CD4-positive, alpha-beta T cell (primary cell): ENCODE data around the gene ABCC6. TPM values are rescaled to one million over a fixed set of nuclear protein-coding genes. Genes with fewer than 3 reads are reported as not detected.

Source experiments
- ATAC-seq: fragments of 200-7000 bp; cut with Tn5 transposase; one replicate; pipeline ENCODE4 v1.10.0; 2022; ENCODE audit warnings: mild to moderate bottlenecking; ENCODE audit not compliant: poor library complexity
- CTCF ChIA-PET: fragments of 350-600 bp; sonication (Branson Sonifier 250); formaldehyde crosslinking; loops from one replicate; lab custom pipeline; 2021; ENCODE audit warnings: antibody characterized with exemption, inconsistent platforms; lab: Charles Lee
- POLR2A ChIA-PET: fragments of 350-600 bp; sonication (Branson Sonifier 250); formaldehyde crosslinking; loops from one replicate; lab custom pipeline; 2021; ENCODE audit warnings: antibody characterized with exemption, inconsistent platforms; lab: Charles Lee
- DNase-seq, 14 experiments: peaks; one replicate each; pipeline ENCODE4 v3.0.0-alpha.2; 2013 to 2020; ENCODE audit warnings: mixed read lengths in 2 of 14
- H3K27ac ChIP-seq, 2 donors: one replicate each; pipeline versions ENCODE4 v1.5.1 to v1.7.0; 2013; ENCODE audit warnings: low read length in 2 of 2, low read depth in 1 of 2, mild to moderate bottlenecking in 1 of 2
- H3K27me3 ChIP-seq, 2 experiments: 1 replicate in 1 of 2; 2 replicates in 1 of 2; pipeline versions ENCODE4 v1.6.1 to v1.7.0; 2013; ENCODE audit warnings: low read length in 2 of 2, control low read depth in 1 of 2, mild to moderate bottlenecking in 1 of 2, moderate library complexity in 1 of 2; ENCODE audit not compliant: insufficient read depth in 2 of 2, control insufficient read depth in 1 of 2
- H3K36me3 ChIP-seq: one replicate; pipeline ENCODE4 v1.6.1; 2013; ENCODE audit warnings: low read length, control low read depth; ENCODE audit not compliant: insufficient read depth
- H3K4me1 ChIP-seq: one replicate; pipeline ENCODE4 v1.6.1; 2013; ENCODE audit warnings: low read length, control low read depth; ENCODE audit not compliant: insufficient read depth
- H3K4me3 ChIP-seq: one replicate; pipeline ENCODE4 v1.5.1; 2013; ENCODE audit warnings: mild to moderate bottlenecking, low read length, moderate library complexity
- H3K9me3 ChIP-seq, 2 experiments: 1 replicate in 1 of 2; 2 replicates in 1 of 2; pipeline versions ENCODE4 v1.6.1 to v1.7.0; 2013; ENCODE audit warnings: low read length in 2 of 2, mild to moderate bottlenecking in 2 of 2, control low read depth in 1 of 2, moderate library complexity in 1 of 2; ENCODE audit not compliant: control insufficient read depth in 1 of 2, insufficient read depth in 1 of 2
- H3K27ac Mint-ChIP-seq: one replicate; pipeline ENCODE4 v1.8.0; 2020; ENCODE audit warnings: mixed read lengths
- H3K27me3 Mint-ChIP-seq: one replicate; pipeline ENCODE4 v1.8.0; 2021; ENCODE audit warnings: mixed read lengths
- H3K36me3 Mint-ChIP-seq: one replicate; pipeline ENCODE4 v1.8.0; 2021; ENCODE audit warnings: low read depth, mixed read lengths
- H3K4me1 Mint-ChIP-seq: one replicate; pipeline ENCODE4 v1.8.0; 2021; ENCODE audit warnings: low read depth, mixed read lengths
- H3K4me3 Mint-ChIP-seq: one replicate; pipeline ENCODE4 v1.8.0; 2020; ENCODE audit warnings: mild to moderate bottlenecking, mixed read lengths
- H3K9me3 Mint-ChIP-seq: one replicate; pipeline ENCODE4 v1.8.0; 2020; ENCODE audit warnings: mixed read lengths
- CTCF ChIP-seq: fragments of 200-600 bp; IDR thresholded peaks from one replicate; pipeline ENCODE4 v1.8.0; 2022; ENCODE audit warnings: antibody characterized with exemption, mild to moderate bottlenecking
- intact Hi-C, 2 experiments: fragments of 100-400 bp; cut with DNase I in 1 of 2; cut with micrococcal nuclease in 1 of 2; formaldehyde crosslinking; loops; one replicate each; pipeline versions ENCODE4 v1.15.1 to v1.9.0; 2023 to 2025; cut with DNase I, micrococcal nuclease
- total RNA-seq, 174 experiments: library from RNA in 2 of 174; stranded (reverse) in 2 of 174; gene quantifications; one replicate each; pipeline ENCODE4 v1.2.3 and lab custom pipeline; 2021 to 2026

Gene ABCC6
- total RNA-seq, 2 experiments from 2014 or later = not detected

GRCh38 chr16:16118337-16118736, 105.0 kb downstream of the ABCC6 start:
- H3K9me3 ChIP-seq = peaks cover 19 to 32% of the 10 kb centered on the region in 2 experiments
- POLR2A ChIA-PET = no interaction called here
- H3K27ac Mint-ChIP-seq = no peak overlapping the region
- no peak overlapping the region for H3K4me3 ChIP-seq
- H3K36me3 ChIP-seq = peaks cover 76% of the 10 kb centered on the region
- intact Hi-C loops = no loop called here
- DNase-seq (no peak), ATAC-seq (no peak)
- peaks cover 100% of the 10 kb centered on the region for H3K36me3 Mint-ChIP-seq
- no peak for TF ChIP-seq CTCF
- H3K27ac ChIP-seq = no peak overlapping the region
- H3K27me3 Mint-ChIP-seq = no peaks in the 10 kb centered on the region
- CTCF ChIA-PET = no interaction called here
- no peaks in the 10 kb centered on the region for H3K9me3 Mint-ChIP-seq
- no peak overlapping the region for H3K4me3 Mint-ChIP-seq
- peaks cover 8% of the 10 kb centered on the region for H3K4me1 ChIP-seq
- no peaks in the 10 kb centered on the region for H3K4me1 Mint-ChIP-seq
- H3K27me3 ChIP-seq = no peaks in the 10 kb centered on the region

- H3K27me3 ChIP-seq = no peaks in the 10 kb centered on the region
- Mint-ChIP-seq H3K4me1 (no peaks in the 10 kb centered on the region), H3K27me3 (no peaks in the 10 kb centered on the region), H3K36me3 (peaks cover 100% of the 10 kb centered on the region), H3K4me3 (no peak overlapping the region), H3K9me3 (no peaks in the 10 kb centered on the region), H3K27ac (no peak overlapping the region)
- peaks cover 77% of the 10 kb centered on the region for H3K36me3 ChIP-seq
- intact Hi-C loops = no loop called here
- no peak overlapping the region for H3K27ac ChIP-seq
- no peak for DNase-seq
- ChIA-PET CTCF (no interaction called here), POLR2A (no interaction called here)
- no peak for ATAC-seq
- TF ChIP-seq CTCF = no peak
- H3K9me3 ChIP-seq = peaks cover 19 to 32% of the 10 kb centered on the region in 2 experiments
- peaks cover 8% of the 10 kb centered on the region for H3K4me1 ChIP-seq
- H3K4me3 ChIP-seq = no peak overlapping the region
Measured at GRCh38 chr16:16116841-16117240, 106.5 kb downstream of the ABCC6 start.

GRCh38 chr16:16113076-16113475, 110.2 kb downstream of the ABCC6 start:
- peaks cover 93% of the 10 kb centered on the region for H3K36me3 Mint-ChIP-seq
- Histone ChIP-seq H3K36me3 (peaks cover 86% of the 10 kb centered on the region), H3K27ac (no peak overlapping the region), H3K27me3 (no peaks in the 10 kb centered on the region), H3K4me1 (no peaks in the 10 kb centered on the region), H3K9me3 (peaks cover 12 to 23% of the 10 kb centered on the region in 2 experiments), H3K4me3 (no peak overlapping the region)
- no peaks in the 10 kb centered on the region for H3K27me3 Mint-ChIP-seq
- TF ChIP-seq CTCF = no peak
- H3K9me3 Mint-ChIP-seq = no peaks in the 10 kb centered on the region
- ATAC-seq (no peak), DNase-seq (no peak)
- POLR2A ChIA-PET = no interaction called here
- H3K4me3 Mint-ChIP-seq = no peak overlapping the region
- no peak overlapping the region for H3K27ac Mint-ChIP-seq
- intact Hi-C loops = no loop called here
- CTCF ChIA-PET = no interaction called here
- no peaks in the 10 kb centered on the region for H3K4me1 Mint-ChIP-seq
